GM19328 (cell line): ENCODE data around the gene WLS.
"Not testable (repeated sequence)": the region's sequence is repeated elsewhere in the genome, so short reads cannot be mapped to it uniquely, and the experiment has no call there.

Experiments
- ATAC-seq: cut with Tn5 transposase; IDR thresholded peaks from one replicate; pipeline ENCODE4 v1.9.1; 2021; ENCODE audit warnings: mild to moderate bottlenecking, moderate library complexity; ENCODE audit not compliant: unreplicated experiment

WLS gene

DNA sequence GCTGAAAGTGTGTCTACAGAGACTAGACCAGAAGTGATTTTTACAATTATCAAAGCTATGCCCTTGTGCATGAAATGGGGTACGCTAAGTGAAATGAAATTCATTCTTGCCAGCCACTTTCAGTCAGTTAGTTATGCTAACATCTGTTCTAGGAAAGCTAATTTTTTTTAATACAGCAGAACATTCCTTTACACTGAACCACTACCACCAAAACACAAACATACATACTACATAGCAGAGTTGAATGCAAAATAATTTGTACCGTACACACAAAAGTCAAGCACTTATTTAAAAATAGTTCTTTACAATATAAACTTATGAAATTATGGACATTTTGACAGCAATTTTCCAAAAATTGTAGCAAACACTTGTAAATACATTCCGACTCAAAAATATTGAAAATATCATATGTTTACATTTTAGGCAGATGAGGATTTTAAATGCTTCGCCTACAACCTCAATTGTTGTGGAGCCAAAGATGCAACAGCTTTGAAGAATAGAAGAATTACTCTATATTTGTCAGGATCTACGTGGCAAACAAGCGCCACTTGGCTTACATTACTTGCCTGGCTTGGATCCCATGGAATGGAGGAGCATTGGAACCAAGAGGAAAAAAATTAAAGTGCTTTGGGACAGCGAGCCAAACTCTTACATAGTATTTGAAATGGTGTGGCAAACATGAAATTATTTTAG lies 30.6 kb downstream of the WLS start:
- no peak for ATAC-seq

- ATAC-seq, result no peak
Observed at GRCh38 chr1:68199603-68200002, 32.7 kb downstream of the WLS start.

DNA sequence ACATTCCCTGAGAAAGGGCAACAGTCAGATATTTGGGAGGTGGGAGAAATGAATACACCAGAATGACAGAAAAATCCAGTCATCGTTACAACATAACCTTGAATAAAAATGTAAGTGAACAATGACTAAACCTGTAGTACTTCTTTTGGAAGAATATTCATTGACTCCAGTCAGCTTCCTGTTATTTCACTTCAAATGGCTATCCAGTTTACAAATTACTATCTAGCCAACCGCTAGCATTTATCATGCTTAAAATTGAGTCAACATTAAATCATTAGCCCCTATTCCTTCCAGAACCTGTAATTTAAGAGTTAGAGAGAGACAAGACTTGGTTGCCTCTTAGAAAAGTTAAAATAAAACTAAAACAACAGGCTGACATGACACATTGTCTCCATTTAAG lies 33.6 kb downstream of the WLS start:
- ATAC-seq, result no peak

DNA sequence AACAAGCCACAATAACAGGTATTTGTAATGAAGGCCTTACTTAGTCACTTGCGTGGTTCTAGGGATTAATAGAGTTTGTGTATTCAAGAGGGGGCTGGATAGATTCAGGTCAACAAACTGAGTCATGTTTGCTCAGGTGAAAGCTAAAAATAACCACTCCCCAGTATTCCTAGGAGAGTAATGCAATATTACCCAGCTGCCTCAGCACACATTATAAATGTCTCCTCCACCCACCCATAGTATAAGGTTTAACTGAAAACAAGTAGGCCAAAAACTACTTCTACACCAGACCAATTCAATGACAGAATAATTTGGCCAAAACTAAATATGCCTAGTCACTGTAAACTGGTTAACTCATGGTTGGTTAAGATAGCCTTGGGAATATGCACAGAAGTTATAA lies 34.4 kb downstream of the WLS start:
- no peak for ATAC-seq

- ATAC-seq, result no peak
Observed at GRCh38 chr1:68197461-68197860, 34.9 kb downstream of the WLS start.

- ATAC-seq, result no peak
Observed at GRCh38 chr1:68196676-68197075, 35.6 kb downstream of the WLS start.

DNA sequence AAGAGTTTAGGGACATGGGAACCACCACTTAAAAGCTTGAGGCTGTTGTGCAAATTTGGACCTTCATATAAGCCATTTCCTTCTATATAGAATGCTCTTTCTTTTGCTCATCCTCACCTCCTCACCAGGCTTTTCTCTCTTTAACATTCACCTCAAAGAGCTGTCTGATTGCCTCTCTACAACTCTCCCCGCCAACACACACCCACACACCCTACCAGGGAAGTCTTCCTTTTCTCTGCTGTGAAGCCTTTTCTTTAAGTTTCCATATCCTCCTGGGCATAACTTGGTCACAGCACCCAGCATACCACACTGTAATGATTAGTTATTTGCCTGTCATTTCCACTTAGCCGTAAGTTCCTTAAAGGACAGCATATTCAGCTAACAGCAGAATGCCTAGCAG lies 40.6 kb downstream of the WLS start:
- no peak for ATAC-seq

GRCh38 chr1:68188644-68189340 lies 43.5 kb downstream of the WLS start:
- no peak for ATAC-seq

DNA sequence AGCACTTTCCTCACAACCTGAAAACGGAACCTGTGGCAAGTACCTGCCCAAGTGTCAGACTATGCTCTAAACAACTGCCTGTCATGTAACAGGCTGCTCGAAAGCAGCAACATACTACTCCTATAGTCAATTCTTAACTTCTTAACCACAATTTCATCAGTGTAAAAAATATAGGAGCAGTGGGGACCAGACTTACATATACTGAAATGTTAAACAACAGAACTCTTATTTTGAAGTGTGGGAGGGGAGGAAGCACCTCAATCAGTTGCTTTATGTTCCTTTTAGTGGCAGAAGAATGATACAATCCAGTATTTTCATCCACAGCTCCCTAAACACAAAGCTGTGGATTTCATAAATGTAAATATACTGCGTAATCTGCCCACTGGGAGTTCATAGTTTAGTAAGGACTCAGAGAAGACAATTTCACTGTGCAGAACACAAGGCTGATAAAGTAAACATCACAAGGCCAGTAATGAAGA lies 44.2 kb downstream of the WLS start:
- no peak for ATAC-seq

GRCh38 chr1:68185743-68186142 lies 46.6 kb downstream of the WLS start:
- ATAC-seq, result no peak

- no peak for ATAC-seq
Observed at GRCh38 chr1:68183895-68184294, 48.4 kb downstream of the WLS start.

GRCh38 chr1:68181165-68181556 lies 51.2 kb downstream of the WLS start:
- ATAC-seq, result peak; percentile 39

GRCh38 chr1:68180441-68181164 lies 51.7 kb downstream of the WLS start:
- ATAC-seq, result peak; percentile 47

DNA sequence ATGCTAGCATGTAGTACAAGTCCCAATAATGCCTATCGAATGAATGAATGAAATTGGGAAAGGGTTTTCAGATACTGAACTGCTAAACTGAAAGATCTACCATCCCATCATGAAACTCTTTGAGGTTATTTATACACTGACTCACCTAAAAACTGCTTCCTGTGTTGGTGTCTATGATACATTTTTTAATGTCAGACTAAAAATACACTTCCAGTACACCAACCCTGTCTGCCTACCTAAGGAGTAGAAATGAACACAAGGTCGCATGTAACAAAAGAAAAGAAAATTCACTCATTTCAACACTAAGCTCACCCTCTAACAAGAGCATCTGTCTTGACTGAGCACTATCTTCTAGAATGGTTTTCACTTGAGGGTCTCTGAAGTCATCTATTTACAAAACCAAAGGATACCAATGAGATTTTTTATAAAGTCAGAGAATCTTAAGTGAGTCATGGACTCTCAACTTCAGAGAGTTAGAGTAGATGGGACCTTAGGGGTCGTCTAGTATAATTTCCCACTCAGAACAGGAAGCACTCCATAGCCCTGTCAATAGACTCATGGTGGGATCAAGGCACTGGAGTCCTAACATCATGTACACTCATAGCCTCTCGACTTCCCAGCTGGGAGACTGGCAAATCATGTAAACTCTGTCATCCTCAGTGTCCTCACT lies 53.4 kb downstream of the WLS start:
- ATAC-seq, result no peak

- no peak for ATAC-seq
Observed at GRCh38 chr1:68175621-68176398, 56.5 kb downstream of the WLS start.

GRCh38 chr1:68174738-68175113 lies 57.6 kb downstream of the WLS start:
- ATAC-seq, result no peak

- no peak for ATAC-seq
Observed at GRCh38 chr1:68173936-68174737, 58.2 kb downstream of the WLS start.

GRCh38 chr1:68173283-68173935 lies 58.9 kb downstream of the WLS start:
- no peak for ATAC-seq

- ATAC-seq, result not testable (repeated sequence)
Observed at GRCh38 chr1:68171795-68172194, 60.5 kb downstream of the WLS start.
